Endothelial cell of umbilical vein (primary cell): ENCODE results near the gene IDNK. TPM values are rescaled to one million over a fixed set of nuclear protein-coding genes. Genes with fewer than 3 reads are reported as not detected.

ENCODE experiments used
- BruUV-seq: library from RNA; stranded (reverse); fragments of 400-500 nt; replicated peaks from 2 replicates; lab custom pipeline; 2021; lab: Mats Ljungman, UMichigan
- CTCF ChIA-PET: fragments of 300-600, 350-600 bp; sonication (Branson Sonifier 250); formaldehyde crosslinking; loops from one replicate; lab custom pipeline; 2021; ENCODE audit warnings: antibody characterized with exemption, inconsistent platforms; lab: Charles Lee
- POLR2A ChIA-PET: fragments of 300-600, 350-600 bp; sonication (Branson Sonifier 250); formaldehyde crosslinking; loops from one replicate; lab custom pipeline; 2021; ENCODE audit warnings: antibody characterized with exemption, inconsistent platforms; lab: Charles Lee
- DNase-seq: peaks from one replicate; pipeline ENCODE4 v3.0.0-alpha.2; 2011; ENCODE audit warnings: low read depth, low spot score
- FAIRE-seq: peaks from 2 replicates; lab custom pipeline; 2011; peaks lifted over from hg19 to GRCh38; lab: Jason Lieb, UNC
- H2AFZ ChIP-seq: 2 replicates; pipeline ENCODE4 v1.6.0; 2012; ENCODE audit warnings: low read depth, low read length, control low read depth, inconsistent platforms
- H3K27ac ChIP-seq: 2 replicates; pipeline ENCODE4 v1.5.1; 2011; ENCODE audit warnings: low read depth, mild to moderate bottlenecking, control low read depth, low read length, moderate library complexity; ENCODE audit not compliant: insufficient read depth
- H3K27me3 ChIP-seq, 2 experiments: 2 replicates each; pipeline versions ENCODE4 v1.6.0 to v1.6.1; 2011; ENCODE audit warnings: low read length in 2 of 2, mixed read lengths in 1 of 2; ENCODE audit not compliant: control insufficient read depth in 2 of 2, insufficient read depth in 2 of 2
- H3K36me3 ChIP-seq, 2 experiments: 2 replicates in 1 of 2; 3 replicates in 1 of 2; pipeline ENCODE4 v1.5.1; 2011; ENCODE audit warnings: low read length in 2 of 2, mild to moderate bottlenecking in 1 of 2, moderate library complexity in 1 of 2; ENCODE audit not compliant: control insufficient read depth in 2 of 2, insufficient read depth in 2 of 2; ENCODE audit errors: extremely low read depth in 1 of 2
- H3K4me1 ChIP-seq: 3 replicates; pipeline ENCODE4 v1.5.1; 2011; ENCODE audit warnings: mild to moderate bottlenecking, low read length; ENCODE audit not compliant: control insufficient read depth, insufficient read depth; ENCODE audit errors: extremely low read depth
- H3K4me2 ChIP-seq: 2 replicates; pipeline ENCODE4 v1.6.1; 2011; ENCODE audit warnings: low read length, control low read depth, mixed read lengths; ENCODE audit not compliant: insufficient read depth
- H3K4me3 ChIP-seq, 3 experiments: fragments of 200-600 bp in 1 of 3; sonication (generic), shearing (Covaris generic) in 1 of 3; replicated peaks in 1 of 3; 2 replicates each; pipeline ENCODE4 v1.5.1; 2011 to 2016; ENCODE audit warnings: control low read depth in 3 of 3, low read length in 3 of 3, mild to moderate bottlenecking in 2 of 3, inconsistent platforms in 1 of 3, low read depth in 1 of 3, moderate library complexity in 1 of 3; ENCODE audit not compliant: insufficient read depth in 1 of 3
- H3K79me2 ChIP-seq: 2 replicates; pipeline ENCODE4 v1.6.0; 2012; ENCODE audit warnings: low read length, inconsistent platforms; ENCODE audit not compliant: control insufficient read depth, insufficient read depth
- H3K9ac ChIP-seq: replicated peaks from 2 replicates; pipeline ENCODE3; 2011; ENCODE audit warnings: low read length, control low read depth; ENCODE audit not compliant: insufficient read depth; ENCODE audit errors: extremely low read depth
- H3K9me1 ChIP-seq: replicated peaks from 3 replicates; pipeline ENCODE4 v1.6.0; 2011; ENCODE audit warnings: mild to moderate bottlenecking, low read length; ENCODE audit not compliant: control insufficient read depth, insufficient read depth; ENCODE audit errors: extremely low read depth
- H3K9me3 ChIP-seq: replicated peaks from 2 replicates; pipeline ENCODE4 v1.5.1; 2012; ENCODE audit warnings: low read length, inconsistent platforms; ENCODE audit not compliant: control insufficient read depth, insufficient read depth
- H4K20me1 ChIP-seq: replicated peaks from 2 replicates; pipeline ENCODE3; 2011; ENCODE audit warnings: mild to moderate bottlenecking, low read length; ENCODE audit not compliant: control insufficient read depth, insufficient read depth; ENCODE audit errors: extremely low read depth
- CTCF ChIP-seq, 2 donors: IDR thresholded peaks; 1 replicate in 1 of 2; 2 replicates in 1 of 2; pipeline ENCODE4 v1.5.1; 2011; ENCODE audit warnings: low read length in 2 of 2, mild to moderate bottlenecking in 2 of 2, moderate library complexity in 2 of 2, control low read depth in 1 of 2, inconsistent platforms in 1 of 2, low read depth in 1 of 2; ENCODE audit not compliant: insufficient read depth in 1 of 2; ENCODE audit errors: extremely low read depth in 1 of 2
- EZH2 ChIP-seq: IDR thresholded peaks from 2 replicates; pipeline ENCODE4 v1.6.1; 2012; ENCODE audit warnings: borderline replicate concordance, low read depth, mild to moderate bottlenecking, moderate library complexity, low read length, inconsistent platforms; ENCODE audit not compliant: severe bottlenecking
- FOS ChIP-seq: IDR thresholded peaks from 2 replicates; pipeline ENCODE4 v1.6.1; 2011; ENCODE audit warnings: mild to moderate bottlenecking, low read length, moderate library complexity, borderline replicate concordance; ENCODE audit not compliant: insufficient read depth
- GATA2 ChIP-seq: IDR thresholded peaks from 2 replicates; pipeline ENCODE4 v1.7.0; 2011; ENCODE audit warnings: low read depth, mild to moderate bottlenecking, moderate library complexity, mixed read lengths, low read length; ENCODE audit not compliant: insufficient read length, insufficient read depth
- JUN ChIP-seq: IDR thresholded peaks from 2 replicates; pipeline ENCODE4 v1.6.1; 2011; ENCODE audit warnings: borderline replicate concordance, low read depth; ENCODE audit not compliant: insufficient read length, insufficient read depth
- MYC ChIP-seq: IDR thresholded peaks from one replicate; pipeline ENCODE4 v1.6.1; 2011; ENCODE audit warnings: mild to moderate bottlenecking, low read depth, low read length
- POLR2A ChIP-seq: IDR thresholded peaks from 2 replicates; pipeline ENCODE4 v1.6.1; 2012; ENCODE audit warnings: low read depth, mild to moderate bottlenecking, control low read depth, low read length
- POLR2AphosphoS5 ChIP-seq: IDR thresholded peaks from 2 replicates; pipeline ENCODE4 v1.6.1; 2012; ENCODE audit warnings: low read depth, mild to moderate bottlenecking, control low read depth, low read length, moderate library complexity; ENCODE audit not compliant: insufficient read depth
- dilution Hi-C: fragments of 300-500 bp; cut with MboI; formaldehyde crosslinking; loops from one replicate; pipeline ENCODE4 v1.15.0; 2019; ENCODE audit warnings: low sequenced_read_pairs; ENCODE audit not compliant: extremely low pct_ligation_motif_present
- intact Hi-C: fragments of 100-400 bp; cut with micrococcal nuclease; formaldehyde crosslinking; loops from one replicate; pipeline ENCODE4 v1.10.0; 2022
- polyA plus RNA-seq, 4 experiments: library from polyadenylated mRNA; depleted of rRNA in 3 of 4; stranded (reverse) in 3 of 4; unstranded in 1 of 4; fragments of >200 nt; gene quantifications; 2 replicates each; pipeline versions ENCODE4 v1.2.1 to v1.2.3, GENCODE V29; 2011 to 2012; ENCODE audit warnings: missing spikeins in 1 of 4
- total RNA-seq: library from RNA; stranded (reverse); gene quantifications from 2 replicates; pipeline ENCODE4 v1.2.3, GENCODE V29; 2021
- TF ChIP-seq, protein P1 (sequence below): IDR thresholded peaks from 2 replicates; pipeline ENCODE4 v1.6.1; 2011; ENCODE audit not compliant: insufficient read depth, insufficient read length

Gene IDNK
- total and polyA plus RNA-seq, 2 donors (not counting 3 experiments of a cell fraction or from before 2014, with no cell fraction given): 2.7 to 4.5 TPM

DNA sequence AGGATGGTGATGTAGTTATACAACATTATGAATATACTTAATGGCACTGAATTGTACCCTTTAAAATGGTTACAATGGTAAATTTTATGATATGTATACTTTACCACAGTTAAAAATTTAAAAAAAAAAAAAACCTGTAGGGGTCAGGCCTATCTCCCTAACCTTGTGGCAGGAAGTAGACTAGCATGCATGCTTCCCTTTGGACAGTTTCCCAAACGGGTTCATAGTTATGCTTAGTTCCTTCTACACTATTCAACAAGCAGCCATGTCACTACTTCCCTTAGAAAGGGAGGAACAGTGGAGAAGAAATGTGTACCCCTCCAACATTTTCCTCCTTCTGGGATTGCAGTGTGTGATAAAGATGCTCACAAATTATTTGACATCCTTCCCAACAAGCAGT is 32.5 kb downstream of the IDNK start:
- H3K79me2 ChIP-seq: peaks cover 6% of the 10 kb centered on the region
- H3K9me1 ChIP-seq: no peaks in the 10 kb centered on the region
- dilution Hi-C loops: no loop called here
- H3K4me3 ChIP-seq: no peak overlapping the region
- no peaks in the 10 kb centered on the region for H3K27me3 ChIP-seq
- intact Hi-C loops: no loop called here
- FAIRE-seq (no peak), DNase-seq (peak; percentile 5)
- CTCF ChIA-PET: interaction anchor here (1.6 to 1.7 kb wide), 2 partner anchors 10 to 16 kb away, joined by 3 to 5 read pairs; no protein-coding TSS in a partner anchor
- TF ChIP-seq FOS (no peak), MYC (no peak), GATA2 (no peak), EZH2 (no peak), CTCF (IDR thresholded peaks at IDR 0.05; ENCODE audit: extremely low read depth in 1 of 2, insufficient read depth in 1 of 2, low read depth in 1 of 2, low read length in 2 of 2) (no peak), JUN (no peak), POLR2A (no peak), POLR2AphosphoS5 (no peak)
- TF ChIP-seq, protein P1, sequence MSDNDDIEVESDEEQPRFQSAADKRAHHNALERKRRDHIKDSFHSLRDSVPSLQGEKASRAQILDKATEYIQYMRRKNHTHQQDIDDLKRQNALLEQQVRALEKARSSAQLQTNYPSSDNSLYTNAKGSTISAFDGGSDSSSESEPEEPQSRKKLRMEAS: no peak
- no TSS peak for BruUV-seq
- POLR2A ChIA-PET: no interaction called here
- H4K20me1 ChIP-seq: no peaks in the 10 kb centered on the region
- peaks cover 12 to 25% of the 10 kb centered on the region in 2 experiments for H3K36me3 ChIP-seq
- H3K9ac ChIP-seq: no peak overlapping the region
- H3K9me3 ChIP-seq: no peaks in the 10 kb centered on the region
- no peaks in the 10 kb centered on the region for H3K4me1 ChIP-seq
- H2AFZ ChIP-seq: no peak overlapping the region
- no peak overlapping the region for H3K27ac ChIP-seq
- no peak overlapping the region for H3K4me2 ChIP-seq
